BJ (cell line): ENCODE results near the gene KLRB1. TPM values are rescaled to one million over a fixed set of nuclear protein-coding genes. Genes with fewer than 3 reads are reported as not detected.

Experiments used
- CTCF ChIA-PET: fragments of 350-600 bp; formaldehyde crosslinking; extraction: SDS; loops from one replicate; lab custom pipeline; 2021; ENCODE audit warnings: antibody characterized with exemption, inconsistent platforms; lab: Yijun Ruan, JAX
- POLR2A ChIA-PET: fragments of 300-600 bp; sonication (Branson Sonifier 250); formaldehyde crosslinking; extraction: SDS; loops from one replicate; lab custom pipeline; 2021; ENCODE audit warnings: antibody characterized with exemption; lab: Charles Lee
- DNase-seq: peaks from one replicate; pipeline ENCODE4 v3.0.0-alpha.2; 2011; ENCODE audit warnings: low read depth
- H3K27me3 ChIP-seq: 2 replicates; pipeline ENCODE4 v1.6.0; 2011; ENCODE audit warnings: low read length; ENCODE audit not compliant: control insufficient read depth, insufficient read depth
- H3K36me3 ChIP-seq: 2 replicates; pipeline ENCODE4 v1.5.1; 2011; ENCODE audit warnings: low read length; ENCODE audit not compliant: control insufficient read depth, insufficient read depth
- H3K4me3 ChIP-seq: 2 replicates; pipeline ENCODE4 v1.5.1; 2011; ENCODE audit warnings: low read depth, mild to moderate bottlenecking, control low read depth, low read length
- polyA plus RNA-seq: library from polyadenylated mRNA; depleted of rRNA; stranded (reverse); fragments of >200 nt; gene quantifications from 2 replicates; pipeline ENCODE4 v1.2.3, GENCODE V29; 2011
- TF ChIP-seq, protein P1 (sequence below): IDR thresholded peaks from 2 replicates; pipeline ENCODE4 v1.5.1; 2011; ENCODE audit warnings: low read depth, mild to moderate bottlenecking, control low read depth, inconsistent platforms, low read length, moderate library complexity; ENCODE audit not compliant: insufficient read depth

Gene KLRB1
- polyA plus RNA-seq, 1 experiment: not detected

GRCh38 chr12:9634177-9634803 is 26.6 kb upstream of the KLRB1 start:
- no peak for DNase-seq
- CTCF ChIA-PET: interaction anchor here (0.6 to 8.3 kb wide), 21 partner anchors 9 to 311 kb away, joined by 3 to 135 read pairs (median 4); no protein-coding TSS in a partner anchor

DNA sequence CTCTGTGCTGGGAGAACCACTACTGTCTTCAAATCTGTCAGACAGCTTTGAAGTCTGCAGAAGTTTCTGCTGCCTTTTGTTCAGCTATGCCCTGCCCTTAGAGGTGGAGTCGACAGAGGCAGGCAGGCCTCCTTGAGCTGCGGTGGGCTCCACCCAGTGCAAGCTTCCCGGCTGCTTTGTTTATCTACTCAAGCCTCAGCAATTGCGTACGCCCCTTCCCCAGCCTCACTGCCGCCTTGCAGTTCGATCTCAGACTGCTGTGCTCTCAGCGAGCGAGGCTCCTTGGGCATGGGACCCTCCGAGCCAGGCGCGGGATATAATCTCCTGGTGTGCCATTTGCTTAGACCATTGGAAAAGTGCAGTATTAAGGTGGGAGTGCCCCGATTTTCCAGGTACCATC is 25.1 kb upstream of the KLRB1 start:
- H3K27me3 ChIP-seq: no peaks in the 10 kb centered on the region; the same call in 1 of the 2 replicates
- no peak for DNase-seq
- H3K4me3 ChIP-seq: no peak overlapping the region
- CTCF ChIA-PET: interaction anchor here (0.7 to 8.3 kb wide), 8 partner anchors 67 to 301 kb away, joined by 3 to 135 read pairs (median 4); no protein-coding TSS in a partner anchor
- TF ChIP-seq, protein P1, sequence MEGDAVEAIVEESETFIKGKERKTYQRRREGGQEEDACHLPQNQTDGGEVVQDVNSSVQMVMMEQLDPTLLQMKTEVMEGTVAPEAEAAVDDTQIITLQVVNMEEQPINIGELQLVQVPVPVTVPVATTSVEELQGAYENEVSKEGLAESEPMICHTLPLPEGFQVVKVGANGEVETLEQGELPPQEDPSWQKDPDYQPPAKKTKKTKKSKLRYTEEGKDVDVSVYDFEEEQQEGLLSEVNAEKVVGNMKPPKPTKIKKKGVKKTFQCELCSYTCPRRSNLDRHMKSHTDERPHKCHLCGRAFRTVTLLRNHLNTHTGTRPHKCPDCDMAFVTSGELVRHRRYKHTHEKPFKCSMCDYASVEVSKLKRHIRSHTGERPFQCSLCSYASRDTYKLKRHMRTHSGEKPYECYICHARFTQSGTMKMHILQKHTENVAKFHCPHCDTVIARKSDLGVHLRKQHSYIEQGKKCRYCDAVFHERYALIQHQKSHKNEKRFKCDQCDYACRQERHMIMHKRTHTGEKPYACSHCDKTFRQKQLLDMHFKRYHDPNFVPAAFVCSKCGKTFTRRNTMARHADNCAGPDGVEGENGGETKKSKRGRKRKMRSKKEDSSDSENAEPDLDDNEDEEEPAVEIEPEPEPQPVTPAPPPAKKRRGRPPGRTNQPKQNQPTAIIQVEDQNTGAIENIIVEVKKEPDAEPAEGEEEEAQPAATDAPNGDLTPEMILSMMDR: no peak
- POLR2A ChIA-PET: no interaction called here
- H3K36me3 ChIP-seq: no peaks in the 10 kb centered on the region; the same call in 1 of the 2 replicates

More at GRCh38 chr12:9634177-9634803, 26.6 kb upstream of the KLRB1 start:
- H3K36me3 ChIP-seq: no peaks in the 10 kb centered on the region; the same call in 1 of the 2 replicates
- POLR2A ChIA-PET: no interaction called here
- no peaks in the 10 kb centered on the region; the same call in 1 of the 2 replicates for H3K27me3 ChIP-seq
- TF ChIP-seq, protein P1: peak; percentile 71
- H3K4me3 ChIP-seq: no peak overlapping the region

GRCh38 chr12:9626821-9627220 is 19.1 kb upstream of the KLRB1 start:
- H3K27me3 ChIP-seq: no peaks in the 10 kb centered on the region
- POLR2A ChIA-PET: no interaction called here
- DNase-seq: no peak
- H3K36me3 ChIP-seq: no peaks in the 10 kb centered on the region
- TF ChIP-seq, protein P1: no peak
- CTCF ChIA-PET: interaction anchor here (1.2 kb wide), 1 partner anchor 10 kb away, joined by 5 read pairs; no protein-coding TSS in a partner anchor
- H3K4me3 ChIP-seq: no peak overlapping the region

DNA sequence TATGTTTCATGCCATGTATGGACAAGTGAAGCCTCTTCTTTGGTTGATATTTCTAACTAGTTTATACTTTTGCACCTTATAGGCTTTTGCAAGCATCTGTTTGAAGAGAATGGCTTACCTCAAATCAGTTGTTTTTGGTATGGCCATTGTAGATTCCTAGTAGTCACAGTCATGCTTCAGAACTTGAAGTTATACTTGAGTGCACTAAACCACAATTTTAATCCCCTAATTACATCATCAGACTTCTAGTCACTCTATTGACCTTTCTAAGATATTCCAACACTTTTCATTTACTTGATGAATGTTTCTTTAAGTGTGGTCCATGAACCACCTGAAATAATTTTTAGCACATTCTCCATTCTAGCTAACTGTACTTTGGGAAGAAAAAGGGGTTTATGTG is 18.6 kb upstream of the KLRB1 start:
- POLR2A ChIA-PET: no interaction called here
- Histone ChIP-seq H3K4me3 (no peak overlapping the region), H3K36me3 (no peaks in the 10 kb centered on the region), H3K27me3 (no peaks in the 10 kb centered on the region)
- CTCF ChIA-PET: interaction anchor here (1.2 kb wide), 1 partner anchor 9 kb away, joined by 5 read pairs; no protein-coding TSS in a partner anchor
- DNase-seq: no peak
- TF ChIP-seq, protein P1: no peak

DNA sequence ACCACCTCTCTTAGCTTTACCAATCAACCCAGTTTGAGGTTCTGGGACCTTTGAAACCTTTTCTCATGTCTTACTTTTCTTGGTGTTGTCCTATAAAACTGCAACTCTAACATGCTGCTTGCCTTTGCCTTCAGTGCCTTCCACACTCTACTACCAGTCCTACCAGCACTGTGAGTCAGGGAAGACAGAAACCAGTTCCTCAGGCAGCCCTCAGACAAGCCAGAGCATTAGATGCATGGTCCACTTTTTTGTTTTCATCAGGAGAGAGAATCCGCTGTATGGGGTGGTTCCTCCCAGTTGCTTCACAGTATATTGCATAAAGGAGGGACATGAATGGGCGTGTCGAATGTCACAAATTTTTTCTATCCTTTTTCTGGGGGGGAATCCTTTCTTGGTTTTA is 17.3 kb upstream of the KLRB1 start:
- ChIA-PET CTCF (interaction anchor here (0.6 to 1.6 kb wide), 3 partner anchors 10 to 294 kb away, joined by 3 to 6 read pairs (median 3); no protein-coding TSS in a partner anchor), POLR2A (no interaction called here)
- Histone ChIP-seq H3K4me3 (no peak overlapping the region), H3K36me3 (no peaks in the 10 kb centered on the region), H3K27me3 (no peaks in the 10 kb centered on the region)
- TF ChIP-seq, protein P1: no peak
- no peak for DNase-seq
